GM13977 (cell line): Measurements from ENCODE around the gene NUMA1.

Experiments used
- DNase-seq: peaks from one replicate; pipeline ENCODE4 v3.0.0; 2012; ENCODE audit warnings: low spot score
- CTCF ChIP-seq: IDR thresholded peaks from 2 replicates; pipeline ENCODE4 v1.5.1; 2012; ENCODE audit warnings: mild to moderate bottlenecking, control low read depth; ENCODE audit not compliant: insufficient read depth; ENCODE audit errors: extremely low read depth, missing control alignments
- in situ Hi-C: fragments of 300-500 bp; cut with MboI; formaldehyde crosslinking; loops from one replicate; pipeline ENCODE4 v1.12.0; 2022; ENCODE audit warnings: low sequenced_read_pairs, low pct_unique_long_range_greater_than_20kb, mixed read lengths, inconsistent platforms; ENCODE audit not compliant: unreplicated experiment

NUMA1 gene

GRCh38 chr11:72122607-72123006 is 42.3 kb upstream of the NUMA1 start:
- in situ Hi-C loops: no loop called here
- TF ChIP-seq CTCF: no peak
- DNase-seq: no peak

- in situ Hi-C loops: no loop called here
- TF ChIP-seq CTCF: no peak
- DNase-seq: no peak
Measured at GRCh38 chr11:72120930-72121329, 40.6 kb upstream of the NUMA1 start.

- in situ Hi-C loops: no loop called here
- DNase-seq: no peak
Measured at GRCh38 chr11:72119198-72119597, 38.9 kb upstream of the NUMA1 start.

GRCh38 chr11:72116019-72116755 is 35.8 kb upstream of the NUMA1 start:
- DNase-seq: no peak
- in situ Hi-C loops: no loop called here
- TF ChIP-seq CTCF: no peak

More at GRCh38 chr11:72119198-72119597, 38.9 kb upstream of the NUMA1 start:
- no peak for TF ChIP-seq CTCF

- DNase-seq: no peak
- TF ChIP-seq CTCF: no peak
- in situ Hi-C loops: no loop called here
Measured at GRCh38 chr11:72114570-72114969, 34.2 kb upstream of the NUMA1 start.

GRCh38 chr11:72112978-72113808 is 32.9 kb upstream of the NUMA1 start:
- DNase-seq: no peak
- no peak for TF ChIP-seq CTCF
- in situ Hi-C loops: no loop called here
